ENCODE measurements around the gene RNF220. TPM values are rescaled to one million over a fixed set of nuclear protein-coding genes. Genes with fewer than 3 reads are reported as not detected.

Gene RNF220
- total and polyA plus RNA-seq, 9 of the 15 experiments (the other 6 are each of a cell fraction or from before 2014, with no cell fraction given), result 5.1 to 117 (median 66.9) TPM

DNA sequence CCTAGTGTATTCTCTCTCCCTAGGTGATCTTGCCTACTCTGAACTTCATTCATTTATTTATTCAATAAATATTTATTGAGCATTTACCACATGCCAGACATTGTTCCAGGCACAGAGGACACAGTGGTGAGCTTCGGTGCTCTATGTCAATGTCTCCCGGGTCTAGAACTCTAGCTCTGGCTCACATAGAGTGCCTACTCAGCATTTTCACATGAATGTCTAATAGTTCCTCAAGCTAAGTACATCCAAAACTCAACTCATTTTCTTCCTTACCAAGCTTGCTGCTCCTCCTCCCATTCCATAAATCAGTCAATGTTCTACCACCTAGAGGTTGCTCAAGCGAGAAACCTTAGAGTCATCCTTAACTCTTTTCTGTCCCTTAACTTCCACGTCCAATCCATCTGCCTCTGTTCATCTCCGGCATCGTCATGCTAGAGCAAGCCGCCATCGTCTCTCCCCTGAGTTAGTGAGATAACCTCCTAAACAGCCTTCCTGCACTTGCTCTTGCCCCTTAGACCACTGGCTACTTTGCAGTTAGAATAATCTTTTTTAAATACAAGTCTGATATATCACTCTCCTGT is 201.7 kb downstream of the RNF220 start (continued):
- TF ChIP-seq CBX3 (IDR thresholded peaks at IDR 0.05; ENCODE audit: borderline replicate concordance in 1 of 2, low read length in 2 of 2), result peak in 1 of 2 experiments; percentile 42; a peak in 1 of 3 replicates
- TF ChIP-seq HDAC2 (IDR thresholded peaks at IDR 0.05), result no peak
- no peak for TF ChIP-seq BRCA1 (IDR thresholded peaks at IDR 0.05)
- TF ChIP-seq BRCA1 (CRISPR knock-in tag; IDR thresholded peaks at IDR 0.05), result no peak
- TF ChIP-seq ZNF699 (CRISPR knock-in tag; IDR thresholded peaks at IDR 0.05; ENCODE audit: insufficient replicate concordance), result peak; percentile 28
- TF ChIP-seq, protein P1, sequence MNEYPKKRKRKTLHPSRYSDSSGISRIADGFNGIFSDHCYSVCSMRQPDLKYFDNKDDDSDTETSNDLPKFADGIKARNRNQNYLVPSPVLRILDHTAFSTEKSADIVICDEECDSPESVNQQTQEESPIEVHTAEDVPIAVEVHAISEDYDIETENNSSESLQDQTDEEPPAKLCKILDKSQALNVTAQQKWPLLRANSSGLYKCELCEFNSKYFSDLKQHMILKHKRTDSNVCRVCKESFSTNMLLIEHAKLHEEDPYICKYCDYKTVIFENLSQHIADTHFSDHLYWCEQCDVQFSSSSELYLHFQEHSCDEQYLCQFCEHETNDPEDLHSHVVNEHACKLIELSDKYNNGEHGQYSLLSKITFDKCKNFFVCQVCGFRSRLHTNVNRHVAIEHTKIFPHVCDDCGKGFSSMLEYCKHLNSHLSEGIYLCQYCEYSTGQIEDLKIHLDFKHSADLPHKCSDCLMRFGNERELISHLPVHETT (CRISPR knock-in tag; conservative IDR thresholded peaks at IDR 0.05 in 1 of 2, IDR thresholded peaks at IDR 0.05 in 1 of 2), result no peak
- TF ChIP-seq, protein P2, sequence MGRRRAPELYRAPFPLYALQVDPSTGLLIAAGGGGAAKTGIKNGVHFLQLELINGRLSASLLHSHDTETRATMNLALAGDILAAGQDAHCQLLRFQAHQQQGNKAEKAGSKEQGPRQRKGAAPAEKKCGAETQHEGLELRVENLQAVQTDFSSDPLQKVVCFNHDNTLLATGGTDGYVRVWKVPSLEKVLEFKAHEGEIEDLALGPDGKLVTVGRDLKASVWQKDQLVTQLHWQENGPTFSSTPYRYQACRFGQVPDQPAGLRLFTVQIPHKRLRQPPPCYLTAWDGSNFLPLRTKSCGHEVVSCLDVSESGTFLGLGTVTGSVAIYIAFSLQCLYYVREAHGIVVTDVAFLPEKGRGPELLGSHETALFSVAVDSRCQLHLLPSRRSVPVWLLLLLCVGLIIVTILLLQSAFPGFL (CRISPR knock-in tag; IDR thresholded peaks at IDR 0.05), result no peak
- no peak for TF ChIP-seq ZNF445 (CRISPR knock-in tag; IDR thresholded peaks at IDR 0.05; ENCODE audit: low read depth)
- TF ChIP-seq, protein P3, sequence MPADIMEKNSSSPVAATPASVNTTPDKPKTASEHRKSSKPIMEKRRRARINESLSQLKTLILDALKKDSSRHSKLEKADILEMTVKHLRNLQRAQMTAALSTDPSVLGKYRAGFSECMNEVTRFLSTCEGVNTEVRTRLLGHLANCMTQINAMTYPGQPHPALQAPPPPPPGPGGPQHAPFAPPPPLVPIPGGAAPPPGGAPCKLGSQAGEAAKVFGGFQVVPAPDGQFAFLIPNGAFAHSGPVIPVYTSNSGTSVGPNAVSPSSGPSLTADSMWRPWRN (IDR thresholded peaks at IDR 0.05; ENCODE audit: low read depth), result no peak
- TF ChIP-seq MAFG (tag; conservative IDR thresholded peaks at IDR 0.05), result peak; percentile 98
- no peak for TF ChIP-seq STAG1 (CRISPR knock-in tag; IDR thresholded peaks at IDR 0.05; ENCODE audit: borderline replicate concordance)
- TF ChIP-seq L3MBTL2 (IDR thresholded peaks at IDR 0.05), result no peak
- TF ChIP-seq, protein P4, sequence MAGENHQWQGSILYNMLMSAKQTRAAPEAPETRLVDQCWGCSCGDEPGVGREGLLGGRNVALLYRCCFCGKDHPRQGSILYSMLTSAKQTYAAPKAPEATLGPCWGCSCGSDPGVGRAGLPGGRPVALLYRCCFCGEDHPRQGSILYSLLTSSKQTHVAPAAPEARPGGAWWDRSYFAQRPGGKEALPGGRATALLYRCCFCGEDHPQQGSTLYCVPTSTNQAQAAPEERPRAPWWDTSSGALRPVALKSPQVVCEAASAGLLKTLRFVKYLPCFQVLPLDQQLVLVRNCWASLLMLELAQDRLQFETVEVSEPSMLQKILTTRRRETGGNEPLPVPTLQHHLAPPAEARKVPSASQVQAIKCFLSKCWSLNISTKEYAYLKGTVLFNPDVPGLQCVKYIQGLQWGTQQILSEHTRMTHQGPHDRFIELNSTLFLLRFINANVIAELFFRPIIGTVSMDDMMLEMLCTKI (IDR thresholded peaks at IDR 0.05; ENCODE audit: partially characterized antibody), result no peak
- peak; percentile 96 for TF ChIP-seq MAFF (IDR thresholded peaks at IDR 0.05; ENCODE audit: low read length)
- TF ChIP-seq KAT2B (IDR thresholded peaks at IDR 0.05; ENCODE audit: low read depth, low read length), result no peak
- TF ChIP-seq, protein P5, sequence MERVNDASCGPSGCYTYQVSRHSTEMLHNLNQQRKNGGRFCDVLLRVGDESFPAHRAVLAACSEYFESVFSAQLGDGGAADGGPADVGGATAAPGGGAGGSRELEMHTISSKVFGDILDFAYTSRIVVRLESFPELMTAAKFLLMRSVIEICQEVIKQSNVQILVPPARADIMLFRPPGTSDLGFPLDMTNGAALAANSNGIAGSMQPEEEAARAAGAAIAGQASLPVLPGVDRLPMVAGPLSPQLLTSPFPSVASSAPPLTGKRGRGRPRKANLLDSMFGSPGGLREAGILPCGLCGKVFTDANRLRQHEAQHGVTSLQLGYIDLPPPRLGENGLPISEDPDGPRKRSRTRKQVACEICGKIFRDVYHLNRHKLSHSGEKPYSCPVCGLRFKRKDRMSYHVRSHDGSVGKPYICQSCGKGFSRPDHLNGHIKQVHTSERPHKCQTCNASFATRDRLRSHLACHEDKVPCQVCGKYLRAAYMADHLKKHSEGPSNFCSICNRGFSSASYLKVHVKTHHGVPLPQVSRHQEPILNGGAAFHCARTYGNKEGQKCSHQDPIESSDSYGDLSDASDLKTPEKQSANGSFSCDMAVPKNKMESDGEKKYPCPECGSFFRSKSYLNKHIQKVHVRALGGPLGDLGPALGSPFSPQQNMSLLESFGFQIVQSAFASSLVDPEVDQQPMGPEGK (CRISPR knock-in tag; IDR thresholded peaks at IDR 0.05; ENCODE audit: borderline replicate concordance), result no peak
- peak; percentile 64; the same call in 1 of the 2 replicates for TF ChIP-seq ZNF766 (CRISPR knock-in tag; conservative IDR thresholded peaks at IDR 0.05)
- peak; percentile 92 for TF ChIP-seq MEIS2 (IDR thresholded peaks at IDR 0.05; ENCODE audit: partially characterized antibody)
- no peak for TF ChIP-seq HEY1 (CRISPR knock-in tag; IDR thresholded peaks at IDR 0.05; ENCODE audit: borderline replicate concordance)
- TF ChIP-seq EHMT2 (IDR thresholded peaks at IDR 0.05), result peak; percentile 60
- TF ChIP-seq TSC22D4 (tag; IDR thresholded peaks at IDR 0.05), result no peak
- TF ChIP-seq CEBPB (tag; IDR thresholded peaks at IDR 0.05), result peak; percentile 83

Data from K562 (cell line).